Panc1 (cell line): ENCODE results near the gene EVI5. TPM values are rescaled to one million over a fixed set of nuclear protein-coding genes. Genes with fewer than 3 reads are reported as not detected.

Experiments used
- ATAC-seq: fragments of 200-7000 bp; cut with Tn5 transposase; 2 replicates; pipeline ENCODE4 v1.9.1; 2020; ENCODE audit warnings: mild to moderate bottlenecking, moderate library complexity
- BruUV-seq: library from RNA; stranded (reverse); fragments of 400-500 nt; replicated peaks from 2 replicates; lab custom pipeline; 2021; lab: Mats Ljungman, UMichigan
- CTCF ChIA-PET: fragments of 300-600 bp; sonication (Branson Sonifier 250); formaldehyde crosslinking; loops from one replicate; lab custom pipeline; 2022; ENCODE audit warnings: antibody characterized with exemption; lab: Charles Lee
- POLR2A ChIA-PET: fragments of 300-600 bp; sonication (Branson Sonifier 250); formaldehyde crosslinking; loops from one replicate; lab custom pipeline; 2022; ENCODE audit warnings: antibody characterized with exemption; lab: Charles Lee
- DNase-seq: peaks from one replicate; pipeline ENCODE4 v3.0.0-alpha.2; 2010; ENCODE audit warnings: low read depth, low spot score
- H3K27ac ChIP-seq: 2 replicates; pipeline ENCODE4 v1.5.1; 2011; ENCODE audit warnings: mild to moderate bottlenecking, low read length, inconsistent platforms
- H3K27me3 ChIP-seq: fragments of 200-500 bp; sonication (Bioruptor generic); 2 replicates; pipeline ENCODE4 v1.6.0; 2014; ENCODE audit warnings: low read length, inconsistent platforms; ENCODE audit not compliant: control insufficient read depth, insufficient read depth
- H3K36me3 ChIP-seq: fragments of 200-500 bp; sonication (Bioruptor generic); 2 replicates; pipeline ENCODE4 v1.5.1; 2014; ENCODE audit warnings: inconsistent platforms, mild to moderate bottlenecking, low read length, moderate library complexity; ENCODE audit not compliant: control insufficient read depth, insufficient read depth
- H3K4me1 ChIP-seq: 2 replicates; pipeline ENCODE4 v1.5.1; 2011; ENCODE audit warnings: inconsistent platforms, mild to moderate bottlenecking, low read length, moderate library complexity; ENCODE audit not compliant: control insufficient read depth, insufficient read depth
- H3K4me3 ChIP-seq, 2 experiments: 2 replicates each; pipeline ENCODE4 v1.5.1; 2011 to 2012; ENCODE audit warnings: low read depth in 2 of 2, low read length in 2 of 2, mild to moderate bottlenecking in 2 of 2, inconsistent platforms in 1 of 2, moderate library complexity in 1 of 2
- H3K9me3 ChIP-seq: fragments of 200-500 bp; sonication (Bioruptor generic); 2 replicates; pipeline ENCODE4 v1.5.1; 2014; ENCODE audit warnings: low read depth, mild to moderate bottlenecking, inconsistent platforms, low read length, moderate library complexity; ENCODE audit not compliant: control insufficient read depth, insufficient read depth
- CTCF ChIP-seq: fragments of 450-650 bp; IDR thresholded peaks from 2 replicates; pipeline ENCODE4 v1.5.1; 2017; ENCODE audit warnings: mild to moderate bottlenecking
- POLR2AphosphoS5 ChIP-seq: IDR thresholded peaks from 2 replicates; pipeline ENCODE4 v1.6.1; 2012; ENCODE audit warnings: mild to moderate bottlenecking, low read depth, low read length, moderate library complexity
- REST ChIP-seq, 2 experiments: IDR thresholded peaks; 2 replicates each; pipeline ENCODE4 v1.6.1; 2011 to 2012; ENCODE audit warnings: low read depth in 2 of 2, control low read depth in 1 of 2, low read length in 1 of 2, mild to moderate bottlenecking in 1 of 2, moderate library complexity in 1 of 2; ENCODE audit not compliant: insufficient read depth in 1 of 2
- SIN3A ChIP-seq: IDR thresholded peaks from 2 replicates; pipeline ENCODE4 v1.6.1; 2012; ENCODE audit warnings: low read depth, mild to moderate bottlenecking, low read length, moderate library complexity, borderline replicate concordance; ENCODE audit not compliant: insufficient read depth
- TCF7L2 ChIP-seq: IDR thresholded peaks from 2 replicates; pipeline ENCODE4 v1.6.1; 2011; ENCODE audit warnings: mild to moderate bottlenecking, low read depth, low read length, inconsistent platforms
- in situ Hi-C: cut with HindIII; loops from 2 replicates; pipeline ENCODE4 v1.10.0; 2016; ENCODE audit warnings: low sequenced_read_pairs, low pct_unique_long_range_greater_than_20kb
- intact Hi-C: fragments of 100-400 bp; cut with micrococcal nuclease; formaldehyde crosslinking; loops from one replicate; pipeline ENCODE4 v1.10.0; 2022; ENCODE audit not compliant: unreplicated experiment
- total RNA-seq: library from RNA; stranded (reverse); gene quantifications from one replicate; pipeline ENCODE4 v1.2.1, GENCODE V29; 2021; ENCODE audit not compliant: unreplicated experiment

EVI5 gene
- total RNA-seq, 1 experiment from 2014 or later, result 21.2 TPM

- CTCF ChIA-PET, result no interaction called here
- no peak overlapping the region for H3K27ac ChIP-seq
Observed at GRCh38 chr1:92577261-92577895, 207.5 kb downstream of the EVI5 start.

GRCh38 chr1:92575123-92575522, 209.8 kb downstream of the EVI5 start:
- intact Hi-C loops (no loop called here), in situ Hi-C loops (no loop called here)
- TF ChIP-seq SIN3A (no peak), POLR2AphosphoS5 (no peak), TCF7L2 (no peak), CTCF (no peak), REST (IDR thresholded peaks at IDR 0.05; ENCODE audit: insufficient read depth in 1 of 2, low read depth in 2 of 2, low read length in 1 of 2) (no peak)
- DNase-seq, result no peak
- Histone ChIP-seq H3K4me3 (no peak overlapping the region), H3K27me3 (no peaks in the 10 kb centered on the region), H3K36me3 (no peaks in the 10 kb centered on the region; the same call in 1 of the 2 replicates), H3K9me3 (no peaks in the 10 kb centered on the region), H3K4me1 (no peaks in the 10 kb centered on the region), H3K27ac (no peak overlapping the region)
- ATAC-seq, result no peak
- ChIA-PET POLR2A (no interaction called here), CTCF (no interaction called here)
- no TSS peak for BruUV-seq

More at GRCh38 chr1:92577261-92577895, 207.5 kb downstream of the EVI5 start:
- TF ChIP-seq REST (IDR thresholded peaks at IDR 0.05; ENCODE audit: insufficient read depth in 1 of 2, low read depth in 2 of 2, low read length in 1 of 2) (no peak), TCF7L2 (no peak), SIN3A (no peak)
- BruUV-seq, result no TSS peak
- ATAC-seq (no peak), DNase-seq (no peak)
- POLR2A ChIA-PET, result interaction anchor here (0.5 kb wide), 1 partner anchor 136 kb away, joined by 3 read pairs; no protein-coding TSS in a partner anchor
- Histone ChIP-seq H3K36me3 (no peaks in the 10 kb centered on the region; the same call in 1 of the 2 replicates), H3K27me3 (no peaks in the 10 kb centered on the region), H3K9me3 (no peaks in the 10 kb centered on the region), H3K4me3 (no peak overlapping the region), H3K4me1 (no peaks in the 10 kb centered on the region)
- in situ Hi-C loops (no loop called here), intact Hi-C loops (no loop called here)
